Stimulated activated naive CD4-positive, alpha-beta T cell treated with Interleukin-2 at 50 U/mL for 16 hours (primary cell): ENCODE results near the gene MBNL2.

ENCODE experiments used
- DNase-seq: peaks from one replicate; lab custom pipeline; 2025; lab: John Stamatoyannopoulos, UW

The MBNL2 gene

GRCh38 chr13:97212004-97212403, 10.1 kb upstream of the MBNL2 start:
- DNase-seq: no peak

GRCh38 chr13:97212601-97213040, 9.5 kb upstream of the MBNL2 start:
- DNase-seq: no peak

- DNase-seq: no peak
Observed at GRCh38 chr13:97214921-97215320, 7.2 kb upstream of the MBNL2 start.

- no peak for DNase-seq
Observed at GRCh38 chr13:97215325-97215724, 6.8 kb upstream of the MBNL2 start.

- DNase-seq: no peak
Observed at GRCh38 chr13:97219226-97219625, 2.9 kb upstream of the MBNL2 start.

- DNase-seq: no peak
Observed at GRCh38 chr13:97220151-97220900, 1.8 kb upstream of the MBNL2 start.

- no peak for DNase-seq
Observed at GRCh38 chr13:97221046-97221445, 1.1 kb upstream of the MBNL2 start.

GRCh38 chr13:97221466-97221865, 667 bp upstream of the MBNL2 start:
- DNase-seq: no peak

- no peak for DNase-seq
Observed at GRCh38 chr13:97223037-97223710, 1.0 kb downstream of the MBNL2 start.

- DNase-seq: no peak
Observed at GRCh38 chr13:97223711-97224541, 1.8 kb downstream of the MBNL2 start.

GRCh38 chr13:97224544-97225300, 2.6 kb downstream of the MBNL2 start:
- peak; percentile 6 for DNase-seq

GRCh38 chr13:97225533-97225932, 3.4 kb downstream of the MBNL2 start:
- peak; percentile 2 for DNase-seq

- DNase-seq: no peak
Observed at GRCh38 chr13:97226013-97226412, 3.9 kb downstream of the MBNL2 start.

GRCh38 chr13:97226788-97227627, 4.9 kb downstream of the MBNL2 start:
- DNase-seq: peak; percentile 29

- DNase-seq: no peak
Observed at GRCh38 chr13:97228850-97229521, 6.9 kb downstream of the MBNL2 start.

- no peak for DNase-seq
Observed at GRCh38 chr13:97229699-97230098, 7.6 kb downstream of the MBNL2 start.

GRCh38 chr13:97231118-97231828, 9.1 kb downstream of the MBNL2 start:
- no peak for DNase-seq

- DNase-seq: no peak
Observed at GRCh38 chr13:97231829-97232196, 9.7 kb downstream of the MBNL2 start.

- no peak for DNase-seq
Observed at GRCh38 chr13:97233499-97233898, 11.4 kb downstream of the MBNL2 start.

- no peak for DNase-seq
Observed at GRCh38 chr13:97234236-97234635, 12.1 kb downstream of the MBNL2 start.
